ENCODE data around the gene IP6K3.

The IP6K3 gene

GRCh38 chr6:33740794-33741193 is 5.9 kb downstream of the IP6K3 start:
- DNase-seq (ENCODE audit: low spot score), result no peak

GRCh38 chr6:33740204-33740608 is 6.5 kb downstream of the IP6K3 start:
- DNase-seq (ENCODE audit: low spot score), result no peak

- DNase-seq (ENCODE audit: low spot score), result no peak
These were observed 7.1 kb downstream of the IP6K3 start for GRCh38 chr6:33739571-33739970.

GRCh38 chr6:33738879-33739278 is 7.8 kb downstream of the IP6K3 start:
- no peak for DNase-seq (ENCODE audit: low spot score)

- no peak for DNase-seq (ENCODE audit: low spot score)
These were observed 8.6 kb downstream of the IP6K3 start for GRCh38 chr6:33738153-33738552.

DNA sequence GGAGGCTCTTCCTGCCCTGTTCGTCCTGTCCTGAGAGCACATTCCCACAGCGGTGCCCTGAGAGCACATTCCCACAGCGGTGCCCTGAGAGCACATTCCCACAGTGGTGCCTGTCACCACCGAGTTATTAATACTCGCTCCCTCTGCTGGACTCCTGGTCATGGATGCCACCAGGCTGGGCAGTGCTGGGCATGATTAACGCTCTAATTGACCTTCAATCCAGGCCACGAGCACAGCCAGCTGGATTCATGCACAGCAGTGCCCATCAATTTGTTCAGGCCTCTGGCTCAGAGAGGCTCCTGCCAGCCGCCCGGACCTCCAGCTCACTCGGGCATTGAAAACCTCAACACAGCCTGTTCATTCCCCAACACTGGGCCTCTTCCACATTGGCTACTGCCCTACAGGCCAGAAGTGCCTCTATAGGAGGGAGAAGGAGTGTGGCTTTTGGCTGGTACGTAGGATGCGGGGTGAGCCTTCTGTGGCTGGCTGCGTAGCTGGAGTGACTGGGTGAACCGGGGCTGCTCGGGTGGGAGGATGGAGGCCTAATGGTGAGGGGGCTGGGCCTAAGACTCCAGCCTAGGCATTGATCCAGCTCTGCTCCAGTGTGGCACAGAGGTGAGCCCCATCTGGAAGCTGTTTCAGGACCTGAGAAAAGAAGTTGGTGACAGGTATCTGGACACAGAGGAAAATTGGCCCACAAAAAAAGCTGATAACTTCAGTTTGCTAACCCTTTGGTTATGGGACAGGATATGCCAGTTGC is 9.3 kb downstream of the IP6K3 start:
- DNase-seq (ENCODE audit: low spot score), result no peak

- DNase-seq (ENCODE audit: low spot score), result no peak
These were observed 11.5 kb downstream of the IP6K3 start for GRCh38 chr6:33735216-33735615.

GRCh38 chr6:33733709-33734007 is 13.0 kb downstream of the IP6K3 start:
- DNase-seq (ENCODE audit: low spot score), result no peak

- no peak for DNase-seq (ENCODE audit: low spot score)
These were observed 13.6 kb downstream of the IP6K3 start for GRCh38 chr6:33732817-33733708.

DNA sequence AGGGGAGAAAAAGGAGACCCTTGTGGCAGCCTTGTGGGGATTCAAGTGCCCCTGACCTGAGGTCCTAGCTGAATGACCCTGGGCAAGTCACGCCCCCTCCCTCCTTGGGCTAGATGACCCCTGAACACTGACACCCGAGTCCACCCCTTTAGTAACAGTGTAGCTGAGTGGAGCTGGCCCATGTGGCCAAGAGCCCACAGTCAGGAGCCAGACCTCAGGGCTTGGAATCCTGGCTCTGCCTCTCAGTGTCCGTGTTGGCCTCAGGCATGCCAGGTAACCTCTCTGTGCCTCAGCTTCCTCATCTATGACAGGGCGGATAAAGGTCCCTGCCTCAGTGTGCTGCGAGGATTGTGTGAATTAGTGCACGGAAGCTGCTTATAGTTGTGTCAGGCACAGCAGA is 14.3 kb downstream of the IP6K3 start:
- DNase-seq (ENCODE audit: low spot score), result no peak

- DNase-seq (ENCODE audit: low spot score), result no peak
These were observed 14.9 kb downstream of the IP6K3 start for GRCh38 chr6:33731751-33732282.

DNA sequence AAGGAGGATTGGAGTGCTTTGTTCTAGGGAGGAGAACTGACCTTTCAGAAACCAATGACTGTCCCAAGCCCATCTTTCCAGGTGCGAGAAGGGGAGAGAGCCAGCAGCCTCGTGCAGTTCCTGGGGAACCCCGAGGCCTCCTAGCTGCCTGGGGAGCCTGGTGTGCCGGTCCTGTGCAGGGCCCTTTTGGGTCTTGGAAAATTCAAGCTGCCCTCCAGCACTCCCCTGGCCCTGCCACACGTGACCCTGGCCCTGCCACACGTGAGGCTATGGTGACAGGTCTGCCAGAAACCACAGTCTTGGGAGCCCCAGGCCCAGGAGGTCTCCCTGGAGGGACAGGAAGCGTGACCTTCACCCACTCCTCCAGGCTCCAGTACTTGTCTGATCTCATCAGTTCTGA is 15.7 kb downstream of the IP6K3 start:
- no peak for DNase-seq (ENCODE audit: low spot score)

GRCh38 chr6:33730611-33731010 is 16.1 kb downstream of the IP6K3 start:
- DNase-seq (ENCODE audit: low spot score), result no peak

DNA sequence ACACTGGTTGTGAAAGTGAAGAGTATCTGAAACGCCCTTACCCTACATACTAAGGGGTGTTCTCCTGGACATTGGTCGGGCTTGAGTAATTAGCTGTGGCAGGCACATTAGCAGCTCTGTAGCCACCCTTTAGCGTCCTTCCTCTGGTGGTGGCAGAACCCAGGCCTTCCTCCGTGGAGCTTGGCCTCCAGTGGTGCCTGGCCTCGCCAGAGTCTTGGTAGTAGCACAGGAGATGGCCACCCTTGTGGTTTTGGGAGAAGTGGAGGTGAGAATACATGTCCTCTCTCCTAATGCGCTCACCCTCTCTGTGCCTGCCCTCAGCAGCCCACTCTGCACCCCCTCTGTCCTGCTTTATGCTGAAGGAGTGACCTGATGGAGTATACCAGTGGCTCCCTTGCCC is 17.6 kb downstream of the IP6K3 start:
- no peak for DNase-seq (ENCODE audit: low spot score)

DNA sequence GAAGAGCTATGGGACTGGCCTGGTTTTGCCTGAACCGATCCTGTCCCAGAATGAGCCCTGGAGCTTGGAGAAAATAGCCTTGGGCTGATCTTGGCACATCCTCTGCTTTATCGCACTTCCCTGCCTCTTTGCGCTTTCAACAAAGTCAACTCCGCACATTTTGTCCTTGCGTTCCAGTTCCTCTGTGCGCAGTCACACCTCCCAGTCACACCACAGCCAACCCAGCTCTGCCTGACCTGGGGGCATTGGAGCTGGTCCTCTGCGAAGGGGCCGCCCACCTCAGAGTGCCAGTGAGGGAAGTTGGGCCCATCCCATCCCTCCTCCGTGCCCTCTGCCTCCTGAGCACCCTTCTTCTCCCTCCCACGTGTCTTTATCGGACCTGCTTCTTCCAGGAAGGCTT is 18.3 kb downstream of the IP6K3 start:
- DNase-seq (ENCODE audit: low spot score), result no peak

DNA sequence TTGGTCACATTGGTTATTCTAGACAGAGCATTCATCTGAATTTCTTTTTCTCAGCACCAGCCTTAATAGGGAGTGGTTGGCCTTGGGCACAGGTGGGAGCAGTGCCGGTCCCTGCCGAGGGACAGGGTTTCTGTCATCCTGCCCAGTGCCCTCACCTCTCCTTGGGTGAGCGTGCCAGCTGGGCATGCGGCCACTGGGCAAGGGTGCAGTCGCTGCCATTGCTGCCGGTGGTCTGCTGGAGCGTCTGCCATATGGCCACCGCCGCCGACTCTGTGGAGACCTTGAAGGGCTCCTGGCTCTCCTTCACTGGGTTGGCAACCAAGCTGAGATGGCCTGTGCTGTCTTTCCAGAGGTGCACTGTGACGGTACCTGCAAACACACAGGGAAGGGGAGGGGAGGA is 18.8 kb downstream of the IP6K3 start:
- DNase-seq (ENCODE audit: low spot score), result no peak

GRCh38 chr6:33727126-33727525 is 19.6 kb downstream of the IP6K3 start:
- no peak for DNase-seq (ENCODE audit: low spot score)

- no peak for DNase-seq (ENCODE audit: low spot score)
These were observed 20.0 kb downstream of the IP6K3 start for GRCh38 chr6:33726696-33727095.

- peak; percentile 48 for DNase-seq (ENCODE audit: low spot score)
These were observed 20.6 kb downstream of the IP6K3 start for GRCh38 chr6:33725891-33726673.

- DNase-seq (ENCODE audit: low spot score), result no peak
These were observed 21.5 kb downstream of the IP6K3 start for GRCh38 chr6:33725222-33725621.

- DNase-seq (ENCODE audit: low spot score), result no peak
These were observed 22.3 kb downstream of the IP6K3 start for GRCh38 chr6:33724102-33725023.

Measured in D341Med (cell line).